NT2/D1 (cell line): ENCODE data around the gene GLI1.
A peak's percentile ranks its signal among the peaks of the same experiment; 100 is the strongest.

ENCODE experiments used
- DNase-seq: peaks from one replicate; pipeline ENCODE4 v3.0.0-alpha.2; 2011; ENCODE audit warnings: low read depth, low spot score
- H3K27me3 ChIP-seq: 2 replicates; pipeline ENCODE4 v1.6.0; 2011; ENCODE audit warnings: mild to moderate bottlenecking; ENCODE audit not compliant: insufficient read length, insufficient read depth
- H3K36me3 ChIP-seq: 2 replicates; pipeline ENCODE4 v1.6.1; 2011; ENCODE audit warnings: mild to moderate bottlenecking, low read length, mixed read lengths; ENCODE audit not compliant: insufficient read depth, insufficient read length
- H3K4me1 ChIP-seq: 2 replicates; pipeline ENCODE4 v1.5.1; 2011; ENCODE audit not compliant: insufficient read depth, insufficient read length
- H3K4me3 ChIP-seq: 2 replicates; pipeline ENCODE4 v1.5.1; 2011; ENCODE audit warnings: low read depth; ENCODE audit not compliant: insufficient read length
- H3K9ac ChIP-seq: 2 replicates; pipeline ENCODE4 v1.6.0; 2011; ENCODE audit warnings: low read depth; ENCODE audit not compliant: insufficient read length
- H3K9me3 ChIP-seq: 2 replicates; pipeline ENCODE4 v1.5.1; 2011; ENCODE audit warnings: mild to moderate bottlenecking, low read length; ENCODE audit not compliant: insufficient read depth
- SUZ12 ChIP-seq: IDR thresholded peaks from 2 replicates; pipeline ENCODE4 v1.6.1; 2011; ENCODE audit not compliant: insufficient read length, insufficient read depth; ENCODE audit errors: extremely low read depth
- YY1 ChIP-seq: IDR thresholded peaks from 2 replicates; pipeline ENCODE4 v1.6.1; 2011; ENCODE audit not compliant: insufficient read length, insufficient read depth
- ZNF274 ChIP-seq: IDR thresholded peaks from 2 replicates; pipeline ENCODE4 v1.6.1; 2011; ENCODE audit warnings: mild to moderate bottlenecking, low read depth, low read length

The GLI1 gene

GRCh38 chr12:57448669-57449068 lies 10.9 kb upstream of the GLI1 start:
- H3K4me1 ChIP-seq: peaks cover 13% of the 10 kb centered on the region
- no peaks in the 10 kb centered on the region for H3K27me3 ChIP-seq
- no peaks in the 10 kb centered on the region for H3K9me3 ChIP-seq
- H3K9ac ChIP-seq: no peak overlapping the region
- no peak for TF ChIP-seq ZNF274
- TF ChIP-seq SUZ12: no peak
- no peak for TF ChIP-seq YY1
- H3K36me3 ChIP-seq: no peaks in the 10 kb centered on the region
- DNase-seq: no peak
- no peak overlapping the region for H3K4me3 ChIP-seq

- H3K9ac ChIP-seq: no peak overlapping the region
- TF ChIP-seq SUZ12 (no peak), YY1 (no peak), ZNF274 (no peak)
- no peaks in the 10 kb centered on the region for H3K36me3 ChIP-seq
- DNase-seq: no peak
- no peak overlapping the region for H3K4me3 ChIP-seq
- H3K27me3 ChIP-seq: no peaks in the 10 kb centered on the region
- H3K4me1 ChIP-seq: peaks cover 14% of the 10 kb centered on the region
- no peaks in the 10 kb centered on the region for H3K9me3 ChIP-seq
These were observed 10.2 kb upstream of the GLI1 start for GRCh38 chr12:57449375-57449774.

GRCh38 chr12:57450057-57450456 lies 9.5 kb upstream of the GLI1 start:
- Histone ChIP-seq H3K9me3 (no peaks in the 10 kb centered on the region), H3K4me3 (no peak overlapping the region), H3K4me1 (peaks cover 20% of the 10 kb centered on the region), H3K27me3 (no peaks in the 10 kb centered on the region), H3K9ac (no peak overlapping the region), H3K36me3 (no peaks in the 10 kb centered on the region)
- TF ChIP-seq ZNF274 (no peak), SUZ12 (no peak), YY1 (no peak)
- DNase-seq: no peak

GRCh38 chr12:57451233-57451778 lies 8.3 kb upstream of the GLI1 start:
- DNase-seq: no peak
- Histone ChIP-seq H3K27me3 (no peaks in the 10 kb centered on the region), H3K4me1 (peaks cover 27% of the 10 kb centered on the region), H3K9ac (no peak overlapping the region), H3K36me3 (no peaks in the 10 kb centered on the region), H3K4me3 (no peak overlapping the region), H3K9me3 (no peaks in the 10 kb centered on the region)
- TF ChIP-seq ZNF274: no peak
- TF ChIP-seq YY1: no peak
- TF ChIP-seq SUZ12: no peak

DNA sequence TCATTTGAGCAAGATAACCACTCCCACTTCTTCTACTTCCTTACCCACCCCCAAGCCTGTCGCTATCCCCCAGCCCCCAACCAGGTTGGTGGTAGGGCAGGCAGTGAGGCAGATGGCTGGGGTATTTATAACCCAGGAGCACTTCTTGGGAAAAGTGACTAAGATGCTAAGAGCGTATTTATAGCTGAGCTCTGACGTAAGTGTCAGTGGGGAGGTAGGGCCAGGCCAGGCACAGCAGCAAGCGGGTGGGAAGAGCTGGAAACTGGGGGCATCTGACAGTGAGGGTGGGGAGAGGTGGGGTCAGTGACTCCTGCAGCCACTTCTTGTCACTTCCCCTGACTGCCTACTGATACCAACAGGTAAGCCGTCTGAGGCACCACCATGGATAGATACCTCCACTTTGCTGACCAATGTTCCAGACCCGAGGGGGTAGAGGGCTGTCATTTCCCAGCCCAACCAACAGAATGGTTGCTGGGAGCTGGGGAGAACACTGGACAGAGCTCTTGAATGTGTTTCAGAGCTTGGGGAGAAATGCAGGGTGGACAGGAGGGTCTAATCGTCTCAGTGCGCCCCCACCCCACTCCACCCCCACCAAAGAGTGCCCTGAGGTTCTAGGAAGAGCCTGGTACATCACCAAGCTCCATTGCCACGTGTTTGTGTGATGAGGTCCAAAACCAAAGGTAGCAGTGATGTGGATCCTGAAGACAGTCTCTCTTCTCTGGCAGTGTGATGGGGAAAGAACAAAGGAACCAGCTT lies 7.2 kb upstream of the GLI1 start:
- Histone ChIP-seq H3K4me3 (no peak overlapping the region), H3K9me3 (no peaks in the 10 kb centered on the region), H3K27me3 (no peaks in the 10 kb centered on the region), H3K36me3 (no peaks in the 10 kb centered on the region), H3K4me1 (peaks cover 31% of the 10 kb centered on the region), H3K9ac (peak overlapping the region; percentile 12)
- no peak for DNase-seq
- TF ChIP-seq SUZ12 (no peak), YY1 (no peak), ZNF274 (no peak)

- Histone ChIP-seq H3K9me3 (no peaks in the 10 kb centered on the region), H3K4me3 (no peak overlapping the region), H3K27me3 (no peaks in the 10 kb centered on the region), H3K36me3 (no peaks in the 10 kb centered on the region), H3K4me1 (peaks cover 31% of the 10 kb centered on the region), H3K9ac (no peak overlapping the region)
- no peak for TF ChIP-seq SUZ12
- TF ChIP-seq ZNF274: no peak
- DNase-seq: peak; percentile 77
These were observed 6.6 kb upstream of the GLI1 start for GRCh38 chr12:57452937-57453509.

GRCh38 chr12:57454213-57454565 lies 5.4 kb upstream of the GLI1 start:
- DNase-seq: no peak
- H3K9ac ChIP-seq: no peak overlapping the region
- peaks cover 31% of the 10 kb centered on the region for H3K4me1 ChIP-seq
- H3K27me3 ChIP-seq: no peaks in the 10 kb centered on the region
- no peaks in the 10 kb centered on the region for H3K9me3 ChIP-seq
- no peak for TF ChIP-seq SUZ12
- no peak for TF ChIP-seq YY1
- no peak for TF ChIP-seq ZNF274
- no peaks in the 10 kb centered on the region for H3K36me3 ChIP-seq
- H3K4me3 ChIP-seq: no peak overlapping the region
